Adipocyte (in vitro differentiated cells): ENCODE data around the gene NFKB2.

Source experiments
- DNase-seq: peaks from one replicate; pipeline ENCODE4 v3.0.0-alpha.2; 2015; ENCODE audit warnings: low read depth
- H3K27me3 ChIP-seq: replicated peaks from 2 replicates; pipeline ENCODE4 v1.7.0; 2013; ENCODE audit warnings: mild to moderate bottlenecking, low read length, moderate library complexity; ENCODE audit not compliant: control insufficient read depth, insufficient read depth
- H3K36me3 ChIP-seq: 2 replicates; pipeline ENCODE4 v1.7.0; 2013; ENCODE audit warnings: low read length, mild to moderate bottlenecking, moderate library complexity; ENCODE audit not compliant: control insufficient read depth, insufficient read depth, severe bottlenecking
- H3K4me1 ChIP-seq: 2 replicates; pipeline ENCODE4 v1.7.0; 2013; ENCODE audit warnings: mild to moderate bottlenecking, low read length, moderate library complexity; ENCODE audit not compliant: control insufficient read depth, insufficient read depth
- H3K4me3 ChIP-seq: 2 replicates; pipeline ENCODE4 v1.7.0; 2013; ENCODE audit warnings: mild to moderate bottlenecking, low read length, moderate library complexity
- H3K9ac ChIP-seq: 2 replicates; pipeline ENCODE4 v1.7.0; 2013; ENCODE audit warnings: mild to moderate bottlenecking, low read length, moderate library complexity
- H3K9me3 ChIP-seq: 2 replicates; pipeline ENCODE4 v1.7.0; 2013; ENCODE audit warnings: mild to moderate bottlenecking, low read length, moderate library complexity; ENCODE audit not compliant: control insufficient read depth

The NFKB2 gene

DNA sequence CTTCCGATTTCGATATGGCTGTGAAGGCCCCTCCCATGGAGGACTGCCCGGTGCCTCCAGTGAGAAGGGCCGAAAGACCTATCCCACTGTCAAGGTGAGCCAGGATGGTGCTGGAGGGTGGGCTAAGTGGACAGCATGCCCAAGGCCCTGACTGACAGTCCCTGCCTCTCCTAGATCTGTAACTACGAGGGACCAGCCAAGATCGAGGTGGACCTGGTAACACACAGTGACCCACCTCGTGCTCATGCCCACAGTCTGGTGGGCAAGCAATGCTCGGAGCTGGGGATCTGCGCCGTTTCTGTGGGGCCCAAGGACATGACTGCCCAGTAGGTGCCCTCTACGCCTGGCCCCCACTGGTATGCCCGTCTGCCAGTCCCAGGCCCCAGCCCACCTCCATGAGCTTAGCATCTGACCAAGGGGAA, 1.2 kb downstream of the NFKB2 start:
- peaks cover 29% of the 10 kb centered on the region for H3K4me1 ChIP-seq
- peaks cover 19% of the 10 kb centered on the region for H3K36me3 ChIP-seq
- H3K27me3 ChIP-seq: no peaks in the 10 kb centered on the region
- no peaks in the 10 kb centered on the region for H3K9me3 ChIP-seq
- DNase-seq: no peak
- H3K9ac ChIP-seq: peak overlapping the region; percentile 86
- H3K4me3 ChIP-seq: peak overlapping the region; percentile 91

DNA sequence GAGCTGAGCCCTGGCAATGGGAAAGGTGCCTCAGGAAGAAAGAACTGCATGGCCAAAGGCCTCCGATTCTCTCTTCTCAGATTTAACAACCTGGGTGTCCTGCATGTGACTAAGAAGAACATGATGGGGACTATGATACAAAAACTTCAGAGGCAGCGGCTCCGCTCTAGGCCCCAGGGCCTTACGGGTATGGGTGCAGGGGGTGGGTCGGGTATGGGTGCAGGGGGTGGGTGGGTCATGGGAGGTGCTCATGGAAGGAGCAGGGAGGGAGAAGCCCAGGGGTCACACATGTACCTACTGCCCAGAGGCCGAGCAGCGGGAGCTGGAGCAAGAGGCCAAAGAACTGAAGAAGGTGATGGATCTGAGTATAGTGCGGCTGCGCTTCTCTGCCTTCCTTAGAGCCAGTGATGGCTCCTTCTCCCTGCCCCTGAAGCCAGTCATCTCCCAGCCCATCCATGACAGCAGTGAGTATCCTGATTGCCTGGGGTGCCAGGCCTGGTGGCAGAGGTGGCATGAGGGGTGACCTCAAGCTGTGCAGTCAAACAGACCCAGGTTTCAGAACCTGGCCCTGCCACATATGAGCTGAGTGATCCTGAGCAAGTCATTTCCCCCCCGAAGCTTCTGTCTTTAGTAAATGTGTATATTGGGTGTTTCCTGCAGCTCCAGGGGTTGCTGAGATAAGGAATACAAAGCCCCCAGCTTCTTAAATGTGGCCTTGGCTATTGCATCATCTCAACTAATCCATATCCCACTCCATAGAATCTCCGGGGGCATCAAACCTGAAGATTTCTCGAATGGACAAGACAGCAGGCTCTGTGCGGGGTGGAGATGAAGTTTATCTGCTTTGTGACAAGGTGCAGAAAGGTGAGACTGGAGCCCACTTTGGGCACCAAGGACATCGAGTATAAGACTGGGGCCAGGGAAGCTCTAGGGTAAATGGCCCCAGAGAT, 2.0 kb downstream of the NFKB2 start:
- Histone ChIP-seq H3K27me3 (no peaks in the 10 kb centered on the region), H3K9ac (no peak overlapping the region), H3K9me3 (no peaks in the 10 kb centered on the region), H3K4me1 (peaks cover 29% of the 10 kb centered on the region), H3K36me3 (peaks cover 24% of the 10 kb centered on the region), H3K4me3 (no peak overlapping the region)
- no peak for DNase-seq

DNA sequence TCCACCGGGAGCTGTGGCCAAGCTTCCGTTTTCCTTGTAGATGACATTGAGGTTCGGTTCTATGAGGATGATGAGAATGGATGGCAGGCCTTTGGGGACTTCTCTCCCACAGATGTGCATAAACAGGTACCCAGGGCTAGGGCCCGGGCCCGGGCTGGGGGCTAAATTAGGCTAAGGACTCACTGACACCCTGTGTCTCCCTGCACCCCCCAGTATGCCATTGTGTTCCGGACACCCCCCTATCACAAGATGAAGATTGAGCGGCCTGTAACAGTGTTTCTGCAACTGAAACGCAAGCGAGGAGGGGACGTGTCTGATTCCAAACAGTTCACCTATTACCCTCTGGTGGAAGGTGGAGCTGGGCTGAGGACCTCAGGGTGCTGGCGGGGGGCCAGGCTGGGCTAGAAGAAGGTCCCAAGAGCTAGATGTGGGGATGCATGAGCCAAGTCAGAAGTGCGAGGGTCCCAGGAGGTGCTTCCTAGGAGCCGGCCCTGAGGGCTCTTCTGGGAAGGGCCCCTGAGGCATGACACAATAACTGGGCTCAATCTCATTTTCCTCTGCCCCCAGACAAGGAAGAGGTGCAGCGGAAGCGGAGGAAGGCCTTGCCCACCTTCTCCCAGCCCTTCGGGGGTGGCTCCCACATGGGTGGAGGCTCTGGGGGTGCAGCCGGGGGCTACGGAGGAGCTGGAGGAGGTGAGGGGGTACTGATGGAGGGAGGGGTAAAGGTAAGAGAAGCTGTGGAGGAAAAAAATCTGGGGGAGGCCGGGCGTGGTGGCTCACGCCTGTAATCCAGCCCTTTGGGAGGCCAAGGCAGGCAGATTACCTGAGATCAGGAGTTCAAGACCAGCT, 2.9 kb downstream of the NFKB2 start:
- Histone ChIP-seq H3K4me1 (peaks cover 28% of the 10 kb centered on the region), H3K9ac (peak overlapping the region; percentile 83), H3K9me3 (no peaks in the 10 kb centered on the region), H3K27me3 (no peaks in the 10 kb centered on the region), H3K36me3 (peaks cover 24% of the 10 kb centered on the region), H3K4me3 (peak overlapping the region; percentile 73)
- DNase-seq: no peak

DNA sequence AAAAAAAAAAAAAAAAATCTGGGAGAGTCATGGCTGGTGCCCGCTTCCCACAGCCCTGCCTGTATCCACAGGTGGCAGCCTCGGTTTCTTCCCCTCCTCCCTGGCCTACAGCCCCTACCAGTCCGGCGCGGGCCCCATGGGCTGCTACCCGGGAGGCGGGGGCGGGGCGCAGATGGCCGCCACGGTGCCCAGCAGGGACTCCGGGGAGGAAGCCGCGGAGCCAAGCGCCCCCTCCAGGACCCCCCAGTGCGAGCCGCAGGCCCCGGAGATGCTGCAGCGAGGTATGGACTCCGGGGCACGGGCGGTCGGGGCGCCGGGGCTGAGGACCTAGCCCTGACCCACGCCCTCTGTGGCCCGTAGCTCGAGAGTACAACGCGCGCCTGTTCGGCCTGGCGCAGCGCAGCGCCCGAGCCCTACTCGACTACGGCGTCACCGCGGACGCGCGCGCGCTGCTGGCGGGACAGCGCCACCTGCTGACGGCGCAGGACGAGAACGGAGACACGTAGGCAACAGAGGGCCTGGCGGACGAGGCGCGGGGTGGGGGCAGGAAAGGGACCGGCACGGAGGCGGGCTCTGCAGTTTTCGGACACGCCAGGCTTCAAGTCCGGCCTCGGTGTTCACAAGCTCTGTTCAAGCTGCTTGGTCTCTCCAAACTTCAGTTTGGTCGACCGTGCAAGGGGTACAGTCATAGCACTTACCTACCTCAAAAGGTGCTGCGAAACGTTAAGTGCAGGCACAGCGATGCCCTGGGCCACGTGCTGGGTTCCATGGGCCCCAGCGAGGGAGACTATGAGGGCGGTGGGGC, 3.9 kb downstream of the NFKB2 start:
- peak; percentile 94 for DNase-seq
- H3K4me3 ChIP-seq: peak overlapping the region; percentile 73

DNA sequence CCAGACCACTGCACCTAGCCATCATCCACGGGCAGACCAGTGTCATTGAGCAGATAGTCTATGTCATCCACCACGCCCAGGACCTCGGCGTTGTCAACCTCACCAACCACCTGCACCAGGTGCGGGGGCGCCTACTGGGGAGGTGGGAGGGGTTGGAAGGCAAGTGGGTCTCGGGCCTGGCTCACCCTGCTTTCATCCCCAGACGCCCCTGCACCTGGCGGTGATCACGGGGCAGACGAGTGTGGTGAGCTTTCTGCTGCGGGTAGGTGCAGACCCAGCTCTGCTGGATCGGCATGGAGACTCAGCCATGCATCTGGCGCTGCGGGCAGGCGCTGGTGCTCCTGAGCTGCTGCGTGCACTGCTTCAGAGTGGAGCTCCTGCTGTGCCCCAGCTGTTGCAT, 4.6 kb downstream of the NFKB2 start:
- Histone ChIP-seq H3K36me3 (peaks cover 24% of the 10 kb centered on the region), H3K4me1 (peaks cover 20% of the 10 kb centered on the region), H3K9ac (peak overlapping the region; percentile 83), H3K9me3 (no peaks in the 10 kb centered on the region), H3K4me3 (no peak overlapping the region), H3K27me3 (no peaks in the 10 kb centered on the region)
- no peak for DNase-seq

More for the DNA sequence above, 3.9 kb downstream of the NFKB2 start:
- H3K9me3 ChIP-seq: no peaks in the 10 kb centered on the region
- no peaks in the 10 kb centered on the region for H3K27me3 ChIP-seq
- peak overlapping the region; percentile 83 for H3K9ac ChIP-seq
- peaks cover 24% of the 10 kb centered on the region for H3K36me3 ChIP-seq
- H3K4me1 ChIP-seq: peaks cover 24% of the 10 kb centered on the region

DNA sequence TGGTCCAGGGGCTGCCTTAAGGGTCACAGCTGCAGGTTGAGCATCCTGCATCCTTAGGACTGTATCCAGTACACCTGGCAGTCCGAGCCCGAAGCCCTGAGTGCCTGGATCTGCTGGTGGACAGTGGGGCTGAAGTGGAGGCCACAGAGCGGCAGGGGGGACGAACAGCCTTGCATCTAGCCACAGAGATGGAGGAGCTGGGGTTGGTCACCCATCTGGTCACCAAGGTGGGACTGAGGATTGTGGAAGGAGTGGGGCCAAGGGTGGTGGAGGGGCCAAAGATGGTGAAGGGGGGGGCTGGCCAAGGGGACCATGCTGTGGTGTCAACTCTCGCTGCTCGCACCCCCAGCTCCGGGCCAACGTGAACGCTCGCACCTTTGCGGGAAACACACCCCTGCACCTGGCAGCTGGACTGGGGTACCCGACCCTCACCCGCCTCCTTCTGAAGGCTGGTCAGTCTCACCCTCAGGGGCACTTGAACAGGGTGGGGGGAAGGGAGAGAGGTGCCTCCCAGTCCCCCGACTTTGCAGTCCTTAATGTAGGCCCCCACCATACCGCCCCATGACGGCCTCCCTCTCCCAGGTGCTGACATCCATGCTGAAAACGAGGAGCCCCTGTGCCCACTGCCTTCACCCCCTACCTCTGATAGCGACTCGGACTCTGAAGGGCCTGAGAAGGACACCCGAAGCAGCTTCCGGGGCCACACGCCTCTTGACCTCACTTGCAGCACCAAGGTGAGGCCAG, 5.3 kb downstream of the NFKB2 start:
- Histone ChIP-seq H3K9ac (no peak overlapping the region), H3K27me3 (no peaks in the 10 kb centered on the region), H3K4me1 (peaks cover 20% of the 10 kb centered on the region), H3K4me3 (no peak overlapping the region), H3K9me3 (no peaks in the 10 kb centered on the region), H3K36me3 (peaks cover 24% of the 10 kb centered on the region)
- DNase-seq: no peak

DNA sequence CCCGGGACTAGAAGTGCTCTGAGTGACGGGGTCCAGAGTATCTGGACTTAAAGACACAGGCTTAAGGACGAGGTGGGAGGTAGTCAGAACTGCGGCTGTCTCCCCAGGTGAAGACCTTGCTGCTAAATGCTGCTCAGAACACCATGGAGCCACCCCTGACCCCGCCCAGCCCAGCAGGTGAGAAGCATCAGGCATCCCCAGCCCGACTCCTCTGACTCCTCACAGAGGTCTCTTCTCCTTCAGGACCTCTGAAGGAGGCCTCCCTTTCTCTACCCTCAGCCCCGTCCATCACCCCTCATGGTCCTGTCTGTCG, 5.8 kb downstream of the NFKB2 start:
- Histone ChIP-seq H3K27me3 (no peaks in the 10 kb centered on the region), H3K36me3 (peaks cover 24% of the 10 kb centered on the region), H3K4me3 (no peak overlapping the region), H3K4me1 (peaks cover 16% of the 10 kb centered on the region), H3K9me3 (no peaks in the 10 kb centered on the region), H3K9ac (no peak overlapping the region)
- DNase-seq: no peak

DNA sequence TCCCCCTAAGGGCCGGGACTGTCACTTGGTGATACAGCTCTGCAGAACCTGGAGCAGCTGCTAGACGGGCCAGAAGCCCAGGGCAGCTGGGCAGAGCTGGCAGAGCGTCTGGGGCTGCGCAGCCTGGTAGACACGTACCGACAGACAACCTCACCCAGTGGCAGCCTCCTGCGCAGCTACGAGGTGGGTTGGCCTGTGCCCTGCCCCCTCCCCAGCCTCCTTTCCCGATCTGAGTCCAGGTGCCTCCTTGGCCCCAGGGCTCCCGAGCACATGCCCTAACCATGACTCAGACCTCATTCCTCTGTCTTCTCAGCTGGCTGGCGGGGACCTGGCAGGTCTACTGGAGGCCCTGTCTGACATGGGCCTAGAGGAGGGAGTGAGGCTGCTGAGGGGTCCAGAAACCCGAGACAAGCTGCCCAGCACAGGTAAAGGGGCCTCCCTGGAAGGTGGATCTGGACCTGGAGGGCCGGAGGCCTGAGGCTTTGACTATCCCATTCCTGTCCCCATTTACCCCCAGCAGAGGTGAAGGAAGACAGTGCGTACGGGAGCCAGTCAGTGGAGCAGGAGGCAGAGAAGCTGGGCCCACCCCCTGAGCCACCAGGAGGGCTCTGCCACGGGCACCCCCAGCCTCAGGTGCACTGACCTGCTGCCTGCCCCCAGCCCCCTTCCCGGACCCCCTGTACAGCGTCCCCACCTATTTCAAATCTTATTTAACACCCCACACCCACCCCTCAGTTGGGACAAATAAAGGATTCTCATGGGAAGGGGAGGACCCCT, 6.4 kb downstream of the NFKB2 start:
- H3K4me1 ChIP-seq: peaks cover 10% of the 10 kb centered on the region
- no peaks in the 10 kb centered on the region for H3K9me3 ChIP-seq
- H3K36me3 ChIP-seq: peaks cover 24% of the 10 kb centered on the region
- no peak overlapping the region for H3K4me3 ChIP-seq
- no peaks in the 10 kb centered on the region for H3K27me3 ChIP-seq
- no peak overlapping the region for H3K9ac ChIP-seq
- peak; percentile 49 for DNase-seq

DNA sequence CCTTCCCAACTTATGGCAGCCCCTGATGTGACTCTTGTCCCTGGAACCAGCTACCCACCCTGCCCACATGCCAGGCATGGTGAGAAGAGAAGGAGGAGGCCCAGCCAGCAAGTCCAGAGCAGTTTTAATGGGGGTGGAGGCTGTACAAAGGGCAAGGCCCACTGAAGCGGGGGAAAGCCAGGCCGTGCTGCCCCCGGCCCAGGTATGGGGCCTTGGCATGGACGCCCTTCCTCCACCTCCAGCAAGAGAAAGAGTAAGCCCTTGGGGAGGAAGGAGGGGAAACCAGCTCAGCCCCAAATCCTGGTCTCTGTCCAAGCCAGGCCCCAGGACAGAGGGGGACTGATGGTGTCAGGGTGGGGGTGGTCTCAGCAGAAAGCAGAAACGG, 7.0 kb downstream of the NFKB2 start:
- DNase-seq: no peak
- peaks cover 23% of the 10 kb centered on the region for H3K36me3 ChIP-seq

DNA sequence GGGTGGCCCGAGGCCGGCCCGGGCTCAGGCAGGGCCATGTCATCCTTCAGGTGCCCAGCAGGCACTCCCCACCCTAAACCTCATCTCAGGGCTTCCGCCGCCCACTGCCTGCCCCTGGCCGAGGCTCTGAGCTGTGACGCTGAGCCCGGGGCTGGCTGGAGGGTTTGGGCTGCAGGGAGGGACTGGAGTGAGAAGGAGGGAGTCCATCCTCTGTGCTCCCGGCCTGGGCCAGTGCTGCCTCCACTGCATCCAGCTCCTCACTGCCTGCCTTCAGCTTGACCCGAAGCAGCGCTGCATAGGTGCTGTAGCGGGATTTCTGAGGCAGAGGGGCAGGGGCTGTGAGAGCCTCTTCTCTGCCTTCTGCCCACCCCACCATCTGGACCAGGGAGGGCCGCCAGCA, 7.6 kb downstream of the NFKB2 start:
- Histone ChIP-seq H3K36me3 (peaks cover 17% of the 10 kb centered on the region), H3K27me3 (peaks cover 8% of the 10 kb centered on the region), H3K4me1 (peaks cover 9% of the 10 kb centered on the region), H3K9me3 (no peaks in the 10 kb centered on the region), H3K9ac (no peak overlapping the region), H3K4me3 (no peak overlapping the region)
- no peak for DNase-seq

More for the DNA sequence above, 7.0 kb downstream of the NFKB2 start:
- H3K27me3 ChIP-seq: peaks cover 2% of the 10 kb centered on the region
- H3K9ac ChIP-seq: no peak overlapping the region
- H3K4me3 ChIP-seq: no peak overlapping the region
- peaks cover 9% of the 10 kb centered on the region for H3K4me1 ChIP-seq
- H3K9me3 ChIP-seq: no peaks in the 10 kb centered on the region
